ENCODE data around the gene CAPZA1.

The CAPZA1 gene

GRCh38 chr1:112706505-112707220 is 87.0 kb downstream of the CAPZA1 start, which contains the start of gene RHOC:
Gene RHOC (minus strand): TSS chr1:112707127. CDS start chr1:112703799, 3,328 bp downstream.
- H3K4me1 ChIP-seq, result peaks cover 16% of the 10 kb centered on the region
- peak within 1 kb of the TSS; percentile 76 for H3K4me3 ChIP-seq (ENCODE audit: low read depth, low read length)
- TF ChIP-seq CTCF (IDR thresholded peaks at IDR 0.05; ENCODE audit: low read depth, low read length), result no peak
- H3K27me3 ChIP-seq, result no peaks in the 10 kb centered on the region
- no peaks in the 10 kb centered on the region for H3K9me3 ChIP-seq
- peak; percentile 78 for DNase-seq
- no peaks in the 10 kb centered on the region for H3K36me3 ChIP-seq

GRCh38 chr1:112707221-112708001 is 87.8 kb downstream of the CAPZA1 start:
- H3K27me3 ChIP-seq, result no peaks in the 10 kb centered on the region
- peak; percentile 95 for DNase-seq
- H3K36me3 ChIP-seq, result no peaks in the 10 kb centered on the region
- peak overlapping the region; percentile 76 for H3K4me3 ChIP-seq (ENCODE audit: low read depth, low read length)
- H3K9me3 ChIP-seq, result no peaks in the 10 kb centered on the region
- TF ChIP-seq CTCF (IDR thresholded peaks at IDR 0.05; ENCODE audit: low read depth, low read length), result peak; percentile 92
- peaks cover 15% of the 10 kb centered on the region for H3K4me1 ChIP-seq

GRCh38 chr1:112708002-112708448 is 88.4 kb downstream of the CAPZA1 start:
- Histone ChIP-seq H3K9me3 (no peaks in the 10 kb centered on the region), H3K27me3 (no peaks in the 10 kb centered on the region), H3K36me3 (no peaks in the 10 kb centered on the region), H3K4me3 (ENCODE audit: low read depth, low read length) (no peak overlapping the region), H3K4me1 (peaks cover 15% of the 10 kb centered on the region)
- no peak for DNase-seq
- TF ChIP-seq CTCF (IDR thresholded peaks at IDR 0.05; ENCODE audit: low read depth, low read length), result no peak

GRCh38 chr1:112708489-112708888 is 88.9 kb downstream of the CAPZA1 start:
- no peak for TF ChIP-seq CTCF (IDR thresholded peaks at IDR 0.05; ENCODE audit: low read depth, low read length)
- H3K27me3 ChIP-seq, result no peaks in the 10 kb centered on the region
- no peaks in the 10 kb centered on the region for H3K36me3 ChIP-seq
- H3K9me3 ChIP-seq, result no peaks in the 10 kb centered on the region
- no peak for DNase-seq
- H3K4me1 ChIP-seq, result peaks cover 15% of the 10 kb centered on the region
- no peak overlapping the region for H3K4me3 ChIP-seq (ENCODE audit: low read depth, low read length)

GRCh38 chr1:112710159-112710558 is 90.5 kb downstream of the CAPZA1 start:
- no peaks in the 10 kb centered on the region for H3K9me3 ChIP-seq
- no peak for TF ChIP-seq CTCF (IDR thresholded peaks at IDR 0.05; ENCODE audit: low read depth, low read length)
- no peak for DNase-seq
- no peaks in the 10 kb centered on the region for H3K36me3 ChIP-seq
- H3K4me1 ChIP-seq, result peaks cover 8% of the 10 kb centered on the region
- peaks cover 12% of the 10 kb centered on the region for H3K27me3 ChIP-seq
- no peak overlapping the region for H3K4me3 ChIP-seq (ENCODE audit: low read depth, low read length)

GRCh38 chr1:112710586-112710985 is 91.0 kb downstream of the CAPZA1 start:
- Histone ChIP-seq H3K27me3 (peaks cover 12% of the 10 kb centered on the region), H3K9me3 (no peaks in the 10 kb centered on the region), H3K4me3 (ENCODE audit: low read depth, low read length) (no peak overlapping the region), H3K4me1 (peaks cover 4% of the 10 kb centered on the region), H3K36me3 (no peaks in the 10 kb centered on the region)
- DNase-seq, result no peak
- no peak for TF ChIP-seq CTCF (IDR thresholded peaks at IDR 0.05; ENCODE audit: low read depth, low read length)
